ENCODE data around the gene MCAM.

GRCh38 chr11:119305556-119306372 lies 11.2 kb downstream of the MCAM start:
- TF ChIP-seq CTCF (IDR thresholded peaks at IDR 0.05; ENCODE audit: low read length): no peak
- TF ChIP-seq EZH2 (optimal IDR thresholded peaks at IDR 0.05; ENCODE audit: low read depth, low read length): no peak
- no peak for TF ChIP-seq EZH2phosphoT487 (IDR thresholded peaks at IDR 0.05; ENCODE audit: low read length)

All from MM.1S (cell line).